Liver (tissue), 9 donors: Measurements from ENCODE around the gene CD209. TPM values are rescaled to one million over a fixed set of nuclear protein-coding genes. Genes with fewer than 3 reads are reported as not detected.

Experiments
- DNase-seq: peaks from one replicate; pipeline ENCODE4 v3.0.0-alpha.2; 2017; ENCODE audit warnings: low spot score
- H3K27ac ChIP-seq, 2 donors: one replicate each; pipeline ENCODE4 v1.7.0; 2013; ENCODE audit warnings: inconsistent platforms in 2 of 2, low read length in 2 of 2, control low read depth in 1 of 2, low read depth in 1 of 2, mild to moderate bottlenecking in 1 of 2
- H3K27me3 ChIP-seq, 4 donors: one replicate each; pipeline versions ENCODE4 v1.6.1 to v1.7.0; 2013; ENCODE audit warnings: low read length in 3 of 4, inconsistent platforms in 1 of 4, mild to moderate bottlenecking in 1 of 4, moderate library complexity in 1 of 4; ENCODE audit not compliant: control insufficient read depth in 4 of 4, insufficient read depth in 4 of 4
- H3K36me3 ChIP-seq, 4 donors: one replicate each; pipeline versions ENCODE4 v1.6.1 to v1.7.0; 2013; ENCODE audit warnings: low read length in 3 of 4, mild to moderate bottlenecking in 3 of 4, low read depth in 1 of 4, moderate library complexity in 1 of 4; ENCODE audit not compliant: control insufficient read depth in 4 of 4, insufficient read depth in 3 of 4
- H3K4me1 ChIP-seq, 4 donors: one replicate each; pipeline versions ENCODE4 v1.6.1 to v1.7.0; 2013; ENCODE audit warnings: low read length in 3 of 4, mild to moderate bottlenecking in 3 of 4, moderate library complexity in 1 of 4; ENCODE audit not compliant: control insufficient read depth in 4 of 4, insufficient read depth in 4 of 4
- H3K4me3 ChIP-seq, 3 donors: one replicate each; pipeline versions ENCODE4 v1.6.1 to v1.7.0; 2013; ENCODE audit warnings: low read length in 3 of 3, control low read depth in 1 of 3, low read depth in 1 of 3, mild to moderate bottlenecking in 1 of 3
- H3K9ac ChIP-seq, 2 donors: one replicate each; pipeline ENCODE4 v1.7.0; 2013; ENCODE audit warnings: low read length in 2 of 2, mild to moderate bottlenecking in 2 of 2, moderate library complexity in 2 of 2, control low read depth in 1 of 2, low read depth in 1 of 2
- H3K9me3 ChIP-seq, 4 donors: one replicate each; pipeline versions ENCODE4 v1.6.1 to v1.7.0; 2013; ENCODE audit warnings: low read length in 3 of 4; ENCODE audit not compliant: control insufficient read depth in 4 of 4
- CTCF ChIP-seq: fragments of 150-350 bp; IDR thresholded peaks from 2 replicates; pipeline ENCODE4 v1.5.1; 2017; ENCODE audit warnings: improper control_type of control experiment, low read depth, low read length; ENCODE audit not compliant: missing input control
- EGR1 ChIP-seq, 2 donors: IDR thresholded peaks; 2 replicates each; pipeline ENCODE4 v1.6.1; 2016 to 2018; ENCODE audit warnings: antibody characterized with exemption in 2 of 2, low read depth in 2 of 2
- FOXA1 ChIP-seq: IDR thresholded peaks from 2 replicates; pipeline ENCODE4 v1.6.1; 2016; ENCODE audit warnings: antibody characterized with exemption
- FOXA2 ChIP-seq: IDR thresholded peaks from 2 replicates; pipeline ENCODE4 v1.6.1; 2016; ENCODE audit warnings: antibody characterized with exemption
- GABPA ChIP-seq, 2 donors: IDR thresholded peaks in 1 of 2; conservative IDR thresholded peaks in 1 of 2; 2 replicates each; pipeline ENCODE4 v1.6.1; 2016; ENCODE audit warnings: antibody characterized with exemption in 2 of 2, mild to moderate bottlenecking in 1 of 2, moderate library complexity in 1 of 2
- HNF4G ChIP-seq: IDR thresholded peaks from 2 replicates; pipeline ENCODE4 v1.6.1; 2016; ENCODE audit warnings: antibody characterized with exemption
- MAX ChIP-seq: IDR thresholded peaks from 2 replicates; pipeline ENCODE4 v1.6.1; 2016; ENCODE audit warnings: antibody characterized with exemption
- NR2F2 ChIP-seq: IDR thresholded peaks from 2 replicates; pipeline ENCODE4 v1.6.1; 2016; ENCODE audit warnings: antibody characterized with exemption
- RAD21 ChIP-seq, 2 donors: IDR thresholded peaks; 2 replicates each; pipeline ENCODE4 v1.6.1; 2016; ENCODE audit warnings: antibody characterized with exemption in 2 of 2, mild to moderate bottlenecking in 2 of 2
- RXRA ChIP-seq, 2 donors: IDR thresholded peaks; 2 replicates each; pipeline ENCODE4 v1.6.1; 2017 to 2018; ENCODE audit warnings: antibody characterized with exemption in 2 of 2, mild to moderate bottlenecking in 1 of 2
- SP1 ChIP-seq: IDR thresholded peaks from 2 replicates; pipeline ENCODE4 v1.6.1; 2018; ENCODE audit warnings: antibody characterized with exemption, mild to moderate bottlenecking
- TAF1 ChIP-seq: conservative IDR thresholded peaks from 2 replicates; pipeline ENCODE4 v1.6.1; 2016; ENCODE audit warnings: antibody characterized with exemption, mild to moderate bottlenecking
- YY1 ChIP-seq: IDR thresholded peaks from 2 replicates; pipeline ENCODE4 v1.6.1; 2016; ENCODE audit warnings: antibody characterized with exemption, mild to moderate bottlenecking
- ZBTB33 ChIP-seq: IDR thresholded peaks from 2 replicates; pipeline ENCODE4 v1.6.1; 2016; ENCODE audit warnings: antibody characterized with exemption
- WGBS: extraction: QIAGEN DNeasy Blood & Tissue Kit; methylation state at CpG from one replicate; pipeline ENCODE4 v1.1.7; 2013; 5-methylcytosine and 5-hydroxymethylcytosine counted together
- polyA plus RNA-seq, 2 donors: library from polyadenylated mRNA; stranded (reverse) in 1 of 2; unstranded in 1 of 2; fragments of 200-250 nt in 1 of 2; fragments of >200 nt in 1 of 2; fragmentation: Nextera tagmentation in 1 of 2; extraction: Ambion mirVana in 1 of 2; gene quantifications; one replicate each; pipeline versions ENCODE4 v1.2.1 to v1.2.3, GENCODE V29; 2013 to 2015
- total RNA-seq, 2 donors: library from RNA; depleted of rRNA; stranded (reverse); fragments of >200 nt; gene quantifications; one replicate each; pipeline ENCODE4 v1.2.3, GENCODE V29; 2014
- TF ChIP-seq, protein P1 (sequence below): IDR thresholded peaks from 2 replicates; pipeline ENCODE4 v1.6.1; 2016; ENCODE audit warnings: antibody characterized with exemption
- donor health status: healthy.
- donor health status: healthy.
- donor health status: healthy.
- donor health status: healthy.
- donor health status: healthy.

Gene CD209
- total and polyA plus RNA-seq, 4 donors, result 0.44 to 3.5 (median 1.8) TPM

DNA sequence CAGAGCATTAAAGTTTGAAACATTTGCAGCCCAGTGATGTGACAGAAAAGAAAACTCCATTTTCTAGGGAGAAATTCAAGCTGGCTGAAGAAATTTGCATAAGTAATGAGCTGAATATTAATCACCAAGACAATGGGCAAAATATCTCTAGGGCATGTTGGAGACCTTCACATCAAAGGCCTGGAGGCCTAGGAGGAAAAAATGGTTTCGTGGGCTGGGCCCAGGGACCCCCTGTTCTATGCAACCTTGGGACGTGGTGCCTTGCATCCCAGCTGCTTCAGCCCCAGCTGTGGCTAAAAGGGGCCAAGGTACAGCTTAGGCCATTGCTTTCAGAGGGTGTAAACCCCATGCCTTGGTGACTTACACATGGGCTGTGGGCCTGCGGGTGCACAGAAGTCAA, 10.0 kb upstream of the CD209 start (continued):
- no peak for TF ChIP-seq CTCF
- TF ChIP-seq GABPA (IDR thresholded peaks at IDR 0.05 in 1 of 2, conservative IDR thresholded peaks at IDR 0.05 in 1 of 2), result no peak
- no peak for TF ChIP-seq FOXA1
- no peak for TF ChIP-seq RXRA (IDR thresholded peaks at IDR 0.05)
- TF ChIP-seq, protein P1, sequence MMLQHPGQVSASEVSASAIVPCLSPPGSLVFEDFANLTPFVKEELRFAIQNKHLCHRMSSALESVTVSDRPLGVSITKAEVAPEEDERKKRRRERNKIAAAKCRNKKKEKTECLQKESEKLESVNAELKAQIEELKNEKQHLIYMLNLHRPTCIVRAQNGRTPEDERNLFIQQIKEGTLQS, result no peak
- no peak for TF ChIP-seq RAD21 (IDR thresholded peaks at IDR 0.05)
- TF ChIP-seq YY1, result no peak
- TF ChIP-seq EGR1 (IDR thresholded peaks at IDR 0.05; ENCODE audit: low read depth in 2 of 2), result no peak

DNA sequence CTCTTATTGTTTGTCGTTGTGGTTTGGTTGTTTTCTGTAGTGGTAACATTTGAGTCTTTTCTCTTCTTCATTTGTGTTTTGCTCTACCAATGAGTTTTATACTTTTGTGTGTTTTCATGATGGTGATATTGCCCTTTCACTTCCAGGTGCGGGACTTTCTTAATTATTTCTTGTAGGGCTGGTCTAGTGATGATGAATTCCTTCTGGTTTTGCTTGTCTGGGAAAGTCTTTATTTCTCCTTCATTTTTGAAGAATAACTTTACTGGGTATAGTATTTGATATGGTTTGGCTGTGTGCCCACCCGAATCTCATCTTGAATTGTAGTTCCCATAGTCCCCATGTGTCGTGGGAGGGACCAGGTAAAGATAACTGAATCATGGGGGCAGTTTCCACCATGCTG, 8.9 kb upstream of the CD209 start:
- peaks cover 3 to 11% (median 6%) of the 10 kb centered on the region in 4 donors for H3K9me3 ChIP-seq
- no peaks in the 10 kb centered on the region for H3K27me3 ChIP-seq
- H3K9ac ChIP-seq, result no peak overlapping the region
- 45% methylated on average over 4 of the region's 4 CpGs for WGBS
- H3K4me3 ChIP-seq, result no peak overlapping the region
- H3K36me3 ChIP-seq, result no peaks in the 10 kb centered on the region
- no peak for TF ChIP-seq NR2F2
- no peak for TF ChIP-seq CTCF
- no peak overlapping the region for H3K27ac ChIP-seq
- DNase-seq, result no peak
- H3K4me1 ChIP-seq, result no peaks in the 10 kb centered on the region

GRCh38 chr19:7751157-7751783, 3.9 kb upstream of the CD209 start:
- no peak overlapping the region for H3K27ac ChIP-seq
- H3K4me1 ChIP-seq, result no peaks in the 10 kb centered on the region
- 73% methylated on average over 12 of the region's 12 CpGs for WGBS
- no peaks in the 10 kb centered on the region for H3K27me3 ChIP-seq
- DNase-seq, result no peak
- H3K9ac ChIP-seq, result no peak overlapping the region
- H3K9me3 ChIP-seq, result peaks cover 0 to 3% (median 0%) of the 10 kb centered on the region in 4 donors
- H3K36me3 ChIP-seq, result no peaks in the 10 kb centered on the region
- TF ChIP-seq RXRA (IDR thresholded peaks at IDR 0.05) (no peak), EGR1 (IDR thresholded peaks at IDR 0.05; ENCODE audit: low read depth in 2 of 2) (no peak), FOXA1 (no peak), GABPA (IDR thresholded peaks at IDR 0.05 in 1 of 2, conservative IDR thresholded peaks at IDR 0.05 in 1 of 2) (no peak), RAD21 (IDR thresholded peaks at IDR 0.05) (no peak), HNF4G (no peak), CTCF (no peak), MAX (no peak), FOXA2 (no peak), TAF1 (no peak), ZBTB33 (no peak), SP1 (no peak)
- H3K4me3 ChIP-seq, result no peak overlapping the region
